HepG2 (cell line): ENCODE measurements around the gene DLG4.
"Not testable (repeated sequence)": the region's sequence is repeated elsewhere in the genome, so short reads cannot be mapped to it uniquely, and the experiment has no call there.

Experiments used
- GLI4 ChIP-seq: sonication (generic); formaldehyde crosslinking; IDR thresholded peaks from 2 replicates; pipeline ENCODE4 v1.5.1; 2020; ENCODE audit warnings: missing genetic modification reagents, mild to moderate bottlenecking, moderate library complexity, borderline replicate concordance
- PRDM4 ChIP-seq: sonication (generic); formaldehyde crosslinking; IDR thresholded peaks from 2 replicates; pipeline ENCODE4 v1.9.0; 2021; ENCODE audit warnings: missing genetic modification reagents, borderline replicate concordance
- ZBTB21 ChIP-seq: sonication (generic); formaldehyde crosslinking; IDR thresholded peaks from 2 replicates; pipeline ENCODE4 v1.4.0; 2020; ENCODE audit warnings: missing genetic modification reagents

DNA sequence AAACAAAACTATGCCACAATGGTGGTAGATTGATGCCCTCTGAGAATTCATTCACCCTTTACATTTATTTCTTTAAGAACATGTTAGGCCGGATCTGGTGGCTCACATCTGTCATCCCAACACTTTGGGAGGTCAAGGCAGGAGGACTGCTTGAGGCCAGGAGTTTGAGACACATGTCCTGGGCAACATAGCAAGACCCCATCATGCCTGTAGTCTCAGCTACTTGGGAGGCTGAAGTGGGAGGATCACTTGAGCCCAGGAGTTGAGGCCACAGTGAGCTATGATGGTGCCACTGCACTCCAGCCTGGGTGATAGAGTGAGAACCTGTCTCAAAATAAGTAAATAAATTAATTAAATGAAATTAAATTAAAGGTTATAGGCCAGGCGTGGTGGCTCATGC is 37.5 kb downstream of the DLG4 start:
- TF ChIP-seq ZBTB21; PRDM4 (CRISPR knock-in tag); GLI4 (CRISPR knock-in tag): not testable (repeated sequence)
